Measurements from ENCODE around the gene DCLK2. TPM values are rescaled to one million over a fixed set of nuclear protein-coding genes. Genes with fewer than 3 reads are reported as not detected.

The DCLK2 gene
- total and polyA plus RNA-seq, 2 donors (not counting 1 experiment from before 2014, with no cell fraction given), result 0.91 to 3.3 TPM

- no peak for ATAC-seq (ENCODE audit: low read depth)
- DNase-seq, result no peak
- H3K4me2 ChIP-seq (replicated peaks; ENCODE audit: low read depth, low read length, poor library complexity, severe bottlenecking), result no peak overlapping the region
- Mint-ChIP-seq H3K27me3 (no peaks in the 10 kb centered on the region), H3K4me3 (no peak overlapping the region), H3K9me3 (ENCODE audit: insufficient read depth) (no peaks in the 10 kb centered on the region), H3K27ac (no peak overlapping the region), H3K4me1 (no peaks in the 10 kb centered on the region)
- no peaks in the 10 kb centered on the region for H3K4me1 ChIP-seq (ENCODE audit: control insufficient read depth in 2 of 2, insufficient read depth in 2 of 2, low read length in 2 of 2)
- H3K79me2 ChIP-seq (ENCODE audit: control insufficient read depth, insufficient read depth, low read length), result no peaks in the 10 kb centered on the region
- no peaks in the 10 kb centered on the region for H3K9me3 ChIP-seq (ENCODE audit: control extremely low read depth in 1 of 3, control insufficient read depth in 2 of 3, insufficient read depth in 1 of 3, low read length in 2 of 3)
- H2AFZ ChIP-seq (ENCODE audit: insufficient read depth, low read depth, low read length, poor library complexity, severe bottlenecking), result no peak overlapping the region
- H3K27me3 ChIP-seq (replicated peaks in 1 of 4; ENCODE audit: control extremely low read depth in 1 of 4, control insufficient read depth in 3 of 4, insufficient read depth in 4 of 4, low read length in 3 of 4), result no peaks in the 10 kb centered on the region
- no peak overlapping the region for H3K4me3 ChIP-seq (ENCODE audit: control extremely low read depth in 1 of 5, extremely low read depth in 1 of 5, insufficient read depth in 1 of 5, low read depth in 2 of 5, low read length in 4 of 5)
- no peak overlapping the region for H3K27ac ChIP-seq (ENCODE audit: low read length in 2 of 2)
- no peaks in the 10 kb centered on the region for H3K36me3 ChIP-seq (replicated peaks in 1 of 2; ENCODE audit: control extremely low read depth in 1 of 2, control insufficient read depth in 1 of 2, extremely low read depth in 1 of 2, insufficient read depth in 2 of 2, low read length in 1 of 2)
- no peaks in the 10 kb centered on the region for H4K20me1 ChIP-seq (ENCODE audit: control insufficient read depth, insufficient read depth, low read length, poor library complexity, severe bottlenecking)
- WGBS (ENCODE audit: insufficient coverage), result no CpG with 5 or more reads among the region's 4 CpGs
- CTCF ChIA-PET, result no interaction called here
- POLR2A ChIA-PET, result no interaction called here
- no peak overlapping the region for H3K9ac ChIP-seq (ENCODE audit: low read length)
- TF ChIP-seq EZH2 (IDR thresholded peaks at IDR 0.05; ENCODE audit: borderline replicate concordance, insufficient read depth, low read depth, low read length, poor library complexity, severe bottlenecking), result no peak
- TF ChIP-seq CTCF (IDR thresholded peaks at IDR 0.05), result no peak
- intact Hi-C loops (cut with micrococcal nuclease), result no loop called here
Measured at GRCh38 chr4:150156543-150156942, 78.3 kb downstream of the DCLK2 start.

DNA sequence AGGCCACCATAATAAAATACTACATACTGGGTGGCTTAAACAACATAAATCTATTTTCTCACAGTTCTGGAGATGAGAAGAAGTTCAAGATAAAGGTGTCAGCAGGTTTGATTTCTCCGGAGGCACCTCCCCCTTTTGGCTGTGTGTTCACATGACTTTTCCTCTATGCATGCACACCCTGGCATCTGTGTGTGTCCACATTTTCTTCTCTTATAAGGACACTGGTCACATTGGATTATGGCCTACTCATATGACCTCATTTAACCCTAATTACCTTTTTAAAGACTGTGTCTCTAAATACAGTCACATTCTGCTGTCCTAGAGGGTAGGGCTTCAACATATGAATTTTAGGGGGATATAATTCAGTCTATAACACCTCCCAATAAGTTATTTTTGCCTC, 79.8 kb downstream of the DCLK2 start:
- no peaks in the 10 kb centered on the region for H3K27me3 ChIP-seq (replicated peaks in 1 of 4; ENCODE audit: control extremely low read depth in 1 of 4, control insufficient read depth in 3 of 4, insufficient read depth in 4 of 4, low read length in 3 of 4)
- no peaks in the 10 kb centered on the region for H4K20me1 ChIP-seq (ENCODE audit: control insufficient read depth, insufficient read depth, low read length, poor library complexity, severe bottlenecking)
- TF ChIP-seq EZH2 (IDR thresholded peaks at IDR 0.05; ENCODE audit: borderline replicate concordance, insufficient read depth, low read depth, low read length, poor library complexity, severe bottlenecking) (no peak), CTCF (IDR thresholded peaks at IDR 0.05) (no peak)
- H3K4me1 Mint-ChIP-seq, result no peaks in the 10 kb centered on the region
- H3K4me3 ChIP-seq (ENCODE audit: control extremely low read depth in 1 of 5, extremely low read depth in 1 of 5, insufficient read depth in 1 of 5, low read depth in 2 of 5, low read length in 4 of 5), result no peak overlapping the region
- no peaks in the 10 kb centered on the region for H3K36me3 ChIP-seq (replicated peaks in 1 of 2; ENCODE audit: control extremely low read depth in 1 of 2, control insufficient read depth in 1 of 2, extremely low read depth in 1 of 2, insufficient read depth in 2 of 2, low read length in 1 of 2)
- H3K27ac ChIP-seq (ENCODE audit: low read length in 2 of 2), result no peak overlapping the region
- ATAC-seq (ENCODE audit: low read depth) (no peak), DNase-seq (no peak)
- no peaks in the 10 kb centered on the region for H3K27me3 Mint-ChIP-seq
- H3K9me3 ChIP-seq (ENCODE audit: control extremely low read depth in 1 of 3, control insufficient read depth in 2 of 3, insufficient read depth in 1 of 3, low read length in 2 of 3), result no peaks in the 10 kb centered on the region
- H3K4me1 ChIP-seq (ENCODE audit: control insufficient read depth in 2 of 2, insufficient read depth in 2 of 2, low read length in 2 of 2), result no peaks in the 10 kb centered on the region
- no peak overlapping the region for H3K4me2 ChIP-seq (replicated peaks; ENCODE audit: low read depth, low read length, poor library complexity, severe bottlenecking)
- H3K9me3 Mint-ChIP-seq (ENCODE audit: insufficient read depth), result no peaks in the 10 kb centered on the region
- no peak overlapping the region for H3K27ac Mint-ChIP-seq
- H3K4me3 Mint-ChIP-seq, result no peak overlapping the region
- ChIA-PET CTCF (no interaction called here), POLR2A (no interaction called here)
- 100% methylated on average over 1 of the region's 1 CpG for WGBS (ENCODE audit: insufficient coverage)
- H3K9ac ChIP-seq (ENCODE audit: low read length), result no peak overlapping the region
- H2AFZ ChIP-seq (ENCODE audit: insufficient read depth, low read depth, low read length, poor library complexity, severe bottlenecking), result no peak overlapping the region
- intact Hi-C loops (cut with micrococcal nuclease), result no loop called here
- no peaks in the 10 kb centered on the region for H3K79me2 ChIP-seq (ENCODE audit: control insufficient read depth, insufficient read depth, low read length)
